Measurements from ENCODE around the gene GPNMB.

GPNMB gene

GRCh38 chr7:23298141-23298881, 51.7 kb downstream of the GPNMB start:
- peaks cover 20% of the 10 kb centered on the region for H3K4me1 ChIP-seq (ENCODE audit: control insufficient read depth, low read length)
- H3K9me3 ChIP-seq (ENCODE audit: control insufficient read depth, insufficient read depth, low read length): no peaks in the 10 kb centered on the region
- peak overlapping the region; percentile 81 for H3K4me3 ChIP-seq (ENCODE audit: low read length)
- H3K27me3 ChIP-seq (ENCODE audit: control insufficient read depth, low read length): no peaks in the 10 kb centered on the region
- peak overlapping the region; percentile 20 for H3K27ac ChIP-seq (ENCODE audit: low read depth, low read length)
- peaks cover 38% of the 10 kb centered on the region for H3K79me2 ChIP-seq (ENCODE audit: control insufficient read depth, low read length)
- TF ChIP-seq EZH2phosphoT487 (IDR thresholded peaks at IDR 0.05; ENCODE audit: borderline replicate concordance, low read length): no peak
- H4K20me1 ChIP-seq (ENCODE audit: control insufficient read depth, insufficient read depth, low read depth, low read length): peaks cover 6% of the 10 kb centered on the region; the same call in 1 of the 2 replicates
- peaks cover 6% of the 10 kb centered on the region; the same call in 1 of the 2 replicates for H3F3A ChIP-seq (ENCODE audit: control insufficient read depth, insufficient read depth)
- no peaks in the 10 kb centered on the region for H3K9me2 ChIP-seq (replicated peaks; ENCODE audit: control insufficient read depth, low read length)
- H3K4me2 ChIP-seq (ENCODE audit: low read length): peak overlapping the region; percentile 69
- peaks cover 31% of the 10 kb centered on the region for H3K36me3 ChIP-seq (ENCODE audit: control insufficient read depth, low read length)

GRCh38 chr7:23298885-23299769, 52.6 kb downstream of the GPNMB start, which contains the start of gene MALSU1:
TSS of gene MALSU1 (plus strand) at chr7:23299339. CDS start at chr7:23299353, 14 bp downstream.
- no peak for TF ChIP-seq EZH2phosphoT487 (IDR thresholded peaks at IDR 0.05; ENCODE audit: borderline replicate concordance, low read length)
- TF ChIP-seq CTCF (IDR thresholded peaks at IDR 0.05; ENCODE audit: low read depth, low read length, poor library complexity, severe bottlenecking): no peak
- peak within 1 kb of the TSS; percentile 69 for H3K4me2 ChIP-seq (ENCODE audit: low read length)
- peaks cover 20% of the 10 kb centered on the region for H3K4me1 ChIP-seq (ENCODE audit: control insufficient read depth, low read length)
- peak within 1 kb of the TSS; percentile 81 for H3K4me3 ChIP-seq (ENCODE audit: low read length)
- H3K27ac ChIP-seq (ENCODE audit: low read depth, low read length): peak within 1 kb of the TSS; percentile 20
- no peaks in the 10 kb centered on the region for H3K27me3 ChIP-seq (ENCODE audit: control insufficient read depth, low read length)
- peaks cover 6% of the 10 kb centered on the region; the same call in 1 of the 2 replicates for H3F3A ChIP-seq (ENCODE audit: control insufficient read depth, insufficient read depth)
- no peaks in the 10 kb centered on the region for H3K9me2 ChIP-seq (replicated peaks; ENCODE audit: control insufficient read depth, low read length)
- H3K79me2 ChIP-seq (ENCODE audit: control insufficient read depth, low read length): peaks cover 47% of the 10 kb centered on the region
- peaks cover 6% of the 10 kb centered on the region; the same call in 1 of the 2 replicates for H4K20me1 ChIP-seq (ENCODE audit: control insufficient read depth, insufficient read depth, low read depth, low read length)
- H3K36me3 ChIP-seq (ENCODE audit: control insufficient read depth, low read length): peaks cover 35% of the 10 kb centered on the region
- H3K9me3 ChIP-seq (ENCODE audit: control insufficient read depth, insufficient read depth, low read length): no peaks in the 10 kb centered on the region

- no peaks in the 10 kb centered on the region for H3K27me3 ChIP-seq (ENCODE audit: control insufficient read depth, low read length)
- no peaks in the 10 kb centered on the region for H3K9me2 ChIP-seq (replicated peaks; ENCODE audit: control insufficient read depth, low read length)
- H3K36me3 ChIP-seq (ENCODE audit: control insufficient read depth, low read length): peaks cover 38% of the 10 kb centered on the region
- peaks cover 54% of the 10 kb centered on the region for H3K79me2 ChIP-seq (ENCODE audit: control insufficient read depth, low read length)
- TF ChIP-seq CTCF (IDR thresholded peaks at IDR 0.05; ENCODE audit: low read depth, low read length, poor library complexity, severe bottlenecking): no peak
- no peak for TF ChIP-seq EZH2phosphoT487 (IDR thresholded peaks at IDR 0.05; ENCODE audit: borderline replicate concordance, low read length)
- peak overlapping the region; percentile 81 for H3K4me3 ChIP-seq (ENCODE audit: low read length)
- no peaks in the 10 kb centered on the region for H3K9me3 ChIP-seq (ENCODE audit: control insufficient read depth, insufficient read depth, low read length)
- peak overlapping the region; percentile 8; the same call in 1 of the 2 replicates for H3K27ac ChIP-seq (ENCODE audit: low read depth, low read length)
- peaks cover 20% of the 10 kb centered on the region for H3K4me1 ChIP-seq (ENCODE audit: control insufficient read depth, low read length)
- H3F3A ChIP-seq (ENCODE audit: control insufficient read depth, insufficient read depth): peaks cover 10% of the 10 kb centered on the region
- H4K20me1 ChIP-seq (ENCODE audit: control insufficient read depth, insufficient read depth, low read depth, low read length): peaks cover 6% of the 10 kb centered on the region; the same call in 1 of the 2 replicates
- peak overlapping the region; percentile 69 for H3K4me2 ChIP-seq (ENCODE audit: low read length)
Measured at GRCh38 chr7:23299770-23300300, 53.3 kb downstream of the GPNMB start.

All from DOHH2 (cell line).